DND-41 (cell line): ENCODE data around the gene EIF4ENIF1.
"Not testable (repeated sequence)": the region's sequence is repeated elsewhere in the genome, so short reads cannot be mapped to it uniquely, and the experiment has no call there.

Source experiments
- ATAC-seq: fragments of 200-7000 bp; cut with Tn5 transposase; 3 replicates; pipeline ENCODE4 v1.9.1; 2021; ENCODE audit warnings: low read depth; ENCODE audit not compliant: insufficient read depth
- DNase-seq: peaks from one replicate; pipeline ENCODE4 v3.0.0-alpha.2; 2020
- H2AFZ ChIP-seq: 2 replicates; pipeline ENCODE4 v1.6.0; 2012; ENCODE audit warnings: low read depth, low read length
- H3K27ac ChIP-seq: 2 replicates; pipeline ENCODE4 v1.5.1; 2012; ENCODE audit warnings: low read length, inconsistent platforms
- H3K27me3 ChIP-seq: fragments of 200-600 bp; sonication (generic); 2 replicates; pipeline ENCODE4 v1.6.0; 2012; ENCODE audit warnings: low read length, mild to moderate bottlenecking, inconsistent platforms; ENCODE audit not compliant: insufficient read depth, poor library complexity
- H3K36me3 ChIP-seq: 2 replicates; pipeline ENCODE4 v1.5.1; 2012; ENCODE audit warnings: low read length, inconsistent platforms; ENCODE audit not compliant: insufficient read depth
- H3K4me1 ChIP-seq: 2 replicates; pipeline ENCODE4 v1.5.1; 2012; ENCODE audit warnings: mild to moderate bottlenecking, low read length; ENCODE audit not compliant: insufficient read depth
- H3K4me2 ChIP-seq: 2 replicates; pipeline ENCODE4 v1.6.0; 2012; ENCODE audit warnings: mild to moderate bottlenecking, moderate library complexity, low read length, inconsistent platforms; ENCODE audit not compliant: insufficient read depth
- H3K4me3 ChIP-seq, 2 experiments: fragments of 200-600 bp in 1 of 2; shearing (Covaris generic) in 1 of 2; 2 replicates each; pipeline ENCODE4 v1.5.1; 2012 to 2016; ENCODE audit warnings: inconsistent platforms in 2 of 2, low read length in 2 of 2, mild to moderate bottlenecking in 2 of 2, low read depth in 1 of 2, moderate library complexity in 1 of 2
- H3K79me2 ChIP-seq: 2 replicates; pipeline ENCODE4 v1.6.0; 2012; ENCODE audit warnings: low read length, inconsistent platforms; ENCODE audit not compliant: insufficient read depth
- H3K9ac ChIP-seq: 2 replicates; pipeline ENCODE4 v1.6.0; 2012; ENCODE audit warnings: low read depth, mild to moderate bottlenecking, inconsistent platforms, low read length, moderate library complexity
- H3K9me3 ChIP-seq: 2 replicates; pipeline ENCODE4 v1.5.1; 2012; ENCODE audit warnings: low read length, moderate library complexity, mild to moderate bottlenecking, inconsistent platforms; ENCODE audit not compliant: insufficient read depth, severe bottlenecking
- H4K20me1 ChIP-seq: 2 replicates; pipeline ENCODE4 v1.6.0; 2012; ENCODE audit warnings: low read length; ENCODE audit not compliant: insufficient read depth
- EZH2 ChIP-seq: IDR thresholded peaks from 3 replicates; pipeline ENCODE4 v1.6.1; 2012; ENCODE audit warnings: borderline replicate concordance, low read depth, mild to moderate bottlenecking, moderate library complexity, low read length, inconsistent platforms; ENCODE audit not compliant: severe bottlenecking
- TF ChIP-seq, protein P1 (sequence below): IDR thresholded peaks from 2 replicates; pipeline ENCODE4 v1.5.1; 2012; ENCODE audit warnings: borderline replicate concordance, low read length, moderate library complexity, mild to moderate bottlenecking; ENCODE audit not compliant: poor library complexity, severe bottlenecking; ENCODE audit errors: extremely low read depth

EIF4ENIF1 gene

DNA sequence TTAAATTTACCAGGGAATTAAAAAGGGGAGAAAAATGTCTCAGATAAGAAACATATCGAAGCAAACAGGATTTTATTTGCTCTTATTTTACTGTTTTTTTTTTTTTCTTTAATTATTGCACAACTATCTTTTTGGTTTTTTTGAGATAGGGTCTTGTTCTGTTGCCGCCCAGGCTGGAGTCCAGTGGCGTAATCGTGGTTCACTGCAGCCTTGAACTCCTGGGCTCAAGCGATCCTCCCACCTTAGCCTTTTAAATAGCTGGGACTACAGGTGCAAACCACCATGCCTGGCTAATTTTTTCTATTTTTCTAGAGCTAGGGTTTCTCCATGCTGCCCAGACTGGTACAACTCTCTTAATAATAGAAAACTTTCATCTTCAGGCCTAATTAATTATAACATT lies 57.7 kb downstream of the EIF4ENIF1 start:
- Histone ChIP-seq H3K27ac (no peak overlapping the region), H3K27me3 (no peaks in the 10 kb centered on the region), H3K4me1 (no peaks in the 10 kb centered on the region), H3K79me2 (peaks cover 12% of the 10 kb centered on the region), H2AFZ (no peak overlapping the region), H3K36me3 (peaks cover 90% of the 10 kb centered on the region), H4K20me1 (peaks cover 10% of the 10 kb centered on the region; the same call in 1 of the 2 replicates), H3K4me3 (no peak overlapping the region), H3K9me3 (no peaks in the 10 kb centered on the region), H3K4me2 (no peak overlapping the region), H3K9ac (no peak overlapping the region)
- DNase-seq (no peak), ATAC-seq (no peak)
- TF ChIP-seq, protein P1, sequence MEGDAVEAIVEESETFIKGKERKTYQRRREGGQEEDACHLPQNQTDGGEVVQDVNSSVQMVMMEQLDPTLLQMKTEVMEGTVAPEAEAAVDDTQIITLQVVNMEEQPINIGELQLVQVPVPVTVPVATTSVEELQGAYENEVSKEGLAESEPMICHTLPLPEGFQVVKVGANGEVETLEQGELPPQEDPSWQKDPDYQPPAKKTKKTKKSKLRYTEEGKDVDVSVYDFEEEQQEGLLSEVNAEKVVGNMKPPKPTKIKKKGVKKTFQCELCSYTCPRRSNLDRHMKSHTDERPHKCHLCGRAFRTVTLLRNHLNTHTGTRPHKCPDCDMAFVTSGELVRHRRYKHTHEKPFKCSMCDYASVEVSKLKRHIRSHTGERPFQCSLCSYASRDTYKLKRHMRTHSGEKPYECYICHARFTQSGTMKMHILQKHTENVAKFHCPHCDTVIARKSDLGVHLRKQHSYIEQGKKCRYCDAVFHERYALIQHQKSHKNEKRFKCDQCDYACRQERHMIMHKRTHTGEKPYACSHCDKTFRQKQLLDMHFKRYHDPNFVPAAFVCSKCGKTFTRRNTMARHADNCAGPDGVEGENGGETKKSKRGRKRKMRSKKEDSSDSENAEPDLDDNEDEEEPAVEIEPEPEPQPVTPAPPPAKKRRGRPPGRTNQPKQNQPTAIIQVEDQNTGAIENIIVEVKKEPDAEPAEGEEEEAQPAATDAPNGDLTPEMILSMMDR = no peak
- TF ChIP-seq EZH2 = no peak

DNA sequence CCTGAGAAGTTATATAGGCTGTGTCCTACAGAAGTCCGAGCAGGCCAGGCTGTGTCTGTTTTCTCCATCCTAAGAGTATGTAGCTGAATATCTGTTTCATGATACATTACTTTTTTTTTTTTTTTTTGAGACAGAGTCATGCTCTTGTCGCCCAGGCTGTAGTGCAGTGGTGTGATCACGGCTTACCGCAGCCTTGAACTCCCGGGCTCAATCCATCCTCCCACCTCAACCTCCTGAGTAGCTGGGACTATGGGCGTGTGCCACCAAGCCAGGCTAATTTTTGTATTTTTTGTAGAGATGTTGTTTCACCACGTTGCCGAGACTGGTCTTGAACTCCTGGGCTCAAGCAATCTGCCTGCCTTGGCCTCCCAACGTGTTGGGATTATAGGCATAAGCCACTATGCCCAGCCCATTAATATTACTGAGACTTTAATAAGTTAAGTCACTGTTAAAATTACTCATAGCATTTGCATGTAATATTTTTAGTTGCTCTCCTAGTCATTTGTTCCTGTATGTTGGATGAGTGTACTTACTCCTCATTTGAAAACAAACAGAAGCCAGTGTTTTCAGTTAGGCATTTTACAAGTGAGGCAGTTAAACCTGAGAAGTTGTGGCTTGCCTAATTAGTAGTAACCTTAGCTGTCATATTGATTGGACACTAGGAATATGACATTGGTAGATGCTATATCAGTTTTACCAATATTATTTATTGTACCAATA lies 64.2 kb downstream of the EIF4ENIF1 start:
- Histone ChIP-seq H2AFZ (no peak overlapping the region), H3K36me3 (peaks cover 92% of the 10 kb centered on the region), H3K27me3 (no peaks in the 10 kb centered on the region), H3K4me3 (no peak overlapping the region), H3K79me2 (peaks cover 13% of the 10 kb centered on the region; the same call in 1 of the 2 replicates), H3K9ac (no peak overlapping the region), H3K27ac (no peak overlapping the region), H4K20me1 (peaks cover 6% of the 10 kb centered on the region; the same call in 1 of the 2 replicates), H3K4me2 (no peak overlapping the region), H3K4me1 (no peaks in the 10 kb centered on the region), H3K9me3 (no peaks in the 10 kb centered on the region)
- TF ChIP-seq, protein P1 = no peak
- DNase-seq = no peak
- no peak for ATAC-seq

DNA sequence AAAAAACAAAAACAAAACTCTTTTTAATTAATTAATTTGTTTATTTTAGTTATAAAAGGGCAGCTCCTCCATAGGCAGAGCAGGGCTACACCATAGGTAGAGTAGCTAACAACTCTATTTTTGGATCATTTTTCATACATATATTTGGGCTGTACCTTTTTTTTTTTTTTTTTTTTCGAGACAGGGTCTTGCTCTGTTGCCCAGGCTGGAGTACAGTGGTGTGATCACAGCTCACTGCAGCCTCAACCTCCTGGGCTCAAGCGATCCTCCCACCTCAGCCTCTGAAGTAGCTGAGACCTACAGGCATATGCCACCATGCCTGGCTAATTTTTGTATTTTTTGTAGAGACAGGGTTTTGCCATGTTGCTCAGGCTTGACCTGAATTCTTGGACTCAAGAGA lies 87.3 kb downstream of the EIF4ENIF1 start:
- not testable (repeated sequence) for H3K4me3 ChIP-seq, H3K27ac ChIP-seq, ATAC-seq, H3K4me2 ChIP-seq, H3K9ac ChIP-seq, H3K27me3 ChIP-seq, DNase-seq, H2AFZ ChIP-seq, H4K20me1 ChIP-seq, H3K9me3 ChIP-seq
- H3K36me3 ChIP-seq = peaks cover 63% of the 10 kb centered on the region
- H3K4me1 ChIP-seq = peaks cover 37% of the 10 kb centered on the region
- H3K79me2 ChIP-seq = peaks cover 84% of the 10 kb centered on the region

DNA sequence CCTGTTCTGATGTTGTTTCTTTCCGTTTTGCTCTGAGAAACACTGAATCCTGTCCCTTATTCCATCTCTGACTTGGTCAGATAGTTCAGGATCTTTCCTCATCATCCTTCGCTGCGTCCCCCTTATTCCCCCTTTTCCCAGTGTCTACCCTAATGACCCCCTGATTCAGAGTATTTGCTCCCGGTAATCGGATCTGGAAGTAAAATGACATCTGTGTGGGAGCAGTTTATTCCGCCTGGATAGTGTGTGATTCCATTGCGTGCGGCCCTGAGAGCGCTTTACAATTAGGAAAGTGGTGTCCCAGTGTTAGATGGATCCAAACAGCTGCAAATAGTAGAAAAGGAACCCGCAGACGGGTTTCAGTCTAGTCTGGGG lies 89.6 kb downstream of the EIF4ENIF1 start:
- peaks cover 8% of the 10 kb centered on the region; the same call in 1 of the 2 replicates for H4K20me1 ChIP-seq
- peak overlapping the region; percentile 99 for H2AFZ ChIP-seq
- no peaks in the 10 kb centered on the region for H3K9me3 ChIP-seq
- TF ChIP-seq, protein P1 = no peak
- H3K79me2 ChIP-seq = peaks cover 63% of the 10 kb centered on the region
- H3K36me3 ChIP-seq = peaks cover 42% of the 10 kb centered on the region
- DNase-seq (no peak), ATAC-seq (no peak)
- peak overlapping the region; percentile 99 for H3K27ac ChIP-seq
- H3K4me1 ChIP-seq = peaks cover 37% of the 10 kb centered on the region
- no peaks in the 10 kb centered on the region for H3K27me3 ChIP-seq
- peak overlapping the region; percentile 79 for H3K4me2 ChIP-seq
- peak overlapping the region; percentile 96 to 99 for H3K4me3 ChIP-seq
- peak overlapping the region; percentile 98 for H3K9ac ChIP-seq
